B cell (primary cell): ENCODE results near the gene MTIF2. TPM values are rescaled to one million over a fixed set of nuclear protein-coding genes. Genes with fewer than 3 reads are reported as not detected.

Source experiments
- ATAC-seq: fragments of 200-7000 bp; cut with Tn5 transposase; one replicate; pipeline ENCODE4 v1.10.0; 2021; ENCODE audit warnings: low read depth, mild to moderate bottlenecking, moderate number of reproducible peaks, moderate library complexity
- CTCF ChIA-PET: fragments of 350-600 bp; sonication (Branson Sonifier 250); formaldehyde crosslinking; loops from one replicate; lab custom pipeline; 2021; ENCODE audit warnings: antibody characterized with exemption, inconsistent platforms; lab: Charles Lee
- POLR2A ChIA-PET: fragments of 350-600 bp; sonication (Branson Sonifier 250); formaldehyde crosslinking; loops from one replicate; lab custom pipeline; 2021; ENCODE audit warnings: antibody characterized with exemption; lab: Charles Lee
- DNase-seq: peaks from one replicate; pipeline ENCODE4 v3.0.0; 2013
- H2AFZ ChIP-seq: 2 replicates; pipeline ENCODE4 v1.6.1; 2012; ENCODE audit warnings: mild to moderate bottlenecking, low read depth, low read length; ENCODE audit not compliant: insufficient read depth, poor library complexity, severe bottlenecking
- H3K27ac ChIP-seq, 2 donors: 1 replicate in 1 of 2; 2 replicates in 1 of 2; pipeline ENCODE4 v1.5.1; 2012 to 2013; ENCODE audit warnings: low read length in 2 of 2, mild to moderate bottlenecking in 2 of 2, moderate library complexity in 1 of 2
- H3K27me3 ChIP-seq, 4 experiments: fragments of 200-600 bp in 1 of 4; sonication (generic) in 1 of 4; replicated peaks in 1 of 4; 1 replicate in 2 of 4; 2 replicates in 2 of 4; pipeline versions ENCODE4 v1.6.1 to v1.7.0; 2013 to 2016; ENCODE audit warnings: low read length in 3 of 4, mild to moderate bottlenecking in 2 of 4, mixed read lengths in 1 of 4, moderate library complexity in 1 of 4; ENCODE audit not compliant: insufficient read depth in 4 of 4, control insufficient read depth in 3 of 4; ENCODE audit errors: control extremely low read depth in 1 of 4
- H3K36me3 ChIP-seq, 2 experiments: replicated peaks in 1 of 2; 1 replicate in 1 of 2; 2 replicates in 1 of 2; pipeline versions ENCODE4 v1.6.1 to v1.7.1; 2013; ENCODE audit warnings: low read length in 1 of 2; ENCODE audit not compliant: insufficient read depth in 2 of 2, control insufficient read depth in 1 of 2; ENCODE audit errors: control extremely low read depth in 1 of 2, extremely low read depth in 1 of 2
- H3K4me1 ChIP-seq, 2 donors: fragments of 200-600 bp in 1 of 2; sonication (generic) in 1 of 2; 1 replicate in 1 of 2; 2 replicates in 1 of 2; pipeline versions ENCODE4 v1.5.1 to v1.6.1; 2013 to 2017; ENCODE audit warnings: low read length in 2 of 2; ENCODE audit not compliant: control insufficient read depth in 2 of 2, insufficient read depth in 2 of 2
- H3K4me2 ChIP-seq: replicated peaks from 2 replicates; pipeline ENCODE3; 2012; ENCODE audit warnings: mild to moderate bottlenecking, low read depth, low read length; ENCODE audit not compliant: poor library complexity, severe bottlenecking
- H3K4me3 ChIP-seq, 5 experiments: fragments of 200-600 bp in 1 of 5; sonication (generic) in 1 of 5; 1 replicate in 3 of 5; 2 replicates in 2 of 5; pipeline versions ENCODE4 v1.5.1 to v1.7.0; 2011 to 2016; ENCODE audit warnings: low read length in 4 of 5, mild to moderate bottlenecking in 4 of 5, low read depth in 2 of 5, control low read depth in 1 of 5, moderate library complexity in 1 of 5; ENCODE audit not compliant: insufficient read depth in 1 of 5; ENCODE audit errors: control extremely low read depth in 1 of 5, extremely low read depth in 1 of 5
- H3K79me2 ChIP-seq: fragments of 200-600 bp; sonication (generic); one replicate; pipeline ENCODE4 v1.6.0; 2016; ENCODE audit warnings: low read length; ENCODE audit not compliant: control insufficient read depth, insufficient read depth
- H3K9ac ChIP-seq: fragments of 200-600 bp; sonication (generic); 2 replicates; pipeline ENCODE4 v1.6.1; 2017; ENCODE audit warnings: mild to moderate bottlenecking, low read length, moderate library complexity
- H3K9me3 ChIP-seq, 3 donors: one replicate each; pipeline versions ENCODE4 v1.6.1 to v1.7.1; 2013; ENCODE audit warnings: low read length in 2 of 3; ENCODE audit not compliant: control insufficient read depth in 2 of 3, insufficient read depth in 1 of 3; ENCODE audit errors: control extremely low read depth in 1 of 3
- H4K20me1 ChIP-seq: 2 replicates; pipeline ENCODE4 v1.6.0; 2012; ENCODE audit warnings: mild to moderate bottlenecking, low read length; ENCODE audit not compliant: insufficient read depth, control insufficient read depth, poor library complexity, severe bottlenecking
- H3K27ac Mint-ChIP-seq: one replicate; pipeline ENCODE4 v1.8.0; 2021; ENCODE audit warnings: mixed read lengths
- H3K27me3 Mint-ChIP-seq: one replicate; pipeline ENCODE4 v1.8.0; 2021; ENCODE audit warnings: mixed read lengths
- H3K4me1 Mint-ChIP-seq: one replicate; pipeline ENCODE4 v1.8.0; 2021; ENCODE audit warnings: mixed read lengths
- H3K4me3 Mint-ChIP-seq: one replicate; pipeline ENCODE4 v1.8.0; 2021; ENCODE audit warnings: mixed read lengths
- H3K9me3 Mint-ChIP-seq: one replicate; pipeline ENCODE4 v1.8.0; 2022; ENCODE audit warnings: mixed read lengths; ENCODE audit not compliant: insufficient read depth
- EZH2 ChIP-seq: IDR thresholded peaks from 2 replicates; pipeline ENCODE4 v1.6.1; 2012; ENCODE audit warnings: borderline replicate concordance, low read depth, mild to moderate bottlenecking, moderate library complexity, low read length; ENCODE audit not compliant: insufficient read depth, poor library complexity, severe bottlenecking
- WGBS: methylation state at CpG from one replicate; pipeline ENCODE4 v1.1.5; 2013; ENCODE audit warnings: missing lambda C conversion rate; ENCODE audit not compliant: insufficient coverage; 5-methylcytosine and 5-hydroxymethylcytosine counted together
- intact Hi-C: fragments of 100-400 bp; cut with micrococcal nuclease; formaldehyde crosslinking; loops from one replicate; pipeline ENCODE4 v1.10.0; 2022
- polyA plus RNA-seq: library from polyadenylated mRNA; depleted of rRNA; stranded (reverse); fragments of >200 nt; gene quantifications from 2 replicates; pipeline ENCODE4 v1.2.3, GENCODE V29; 2012
- total RNA-seq, 2 donors: library from RNA; stranded (reverse); fragments of 120-200 nt in 1 of 2; gene quantifications; 1 replicate in 1 of 2; 2 replicates in 1 of 2; pipeline versions ENCODE4 v1.2.3 to v1.2.4, GENCODE V29; 2013 to 2022
- TF ChIP-seq, protein P1 (sequence below): fragments of 200-600 bp; IDR thresholded peaks from one replicate; pipeline ENCODE4 v1.8.0; 2022; ENCODE audit warnings: antibody characterized with exemption, mild to moderate bottlenecking

The MTIF2 gene
- total and polyA plus RNA-seq, 2 donors (not counting 1 experiment from before 2014, with no cell fraction given), result 12.9 to 36.7 TPM

DNA sequence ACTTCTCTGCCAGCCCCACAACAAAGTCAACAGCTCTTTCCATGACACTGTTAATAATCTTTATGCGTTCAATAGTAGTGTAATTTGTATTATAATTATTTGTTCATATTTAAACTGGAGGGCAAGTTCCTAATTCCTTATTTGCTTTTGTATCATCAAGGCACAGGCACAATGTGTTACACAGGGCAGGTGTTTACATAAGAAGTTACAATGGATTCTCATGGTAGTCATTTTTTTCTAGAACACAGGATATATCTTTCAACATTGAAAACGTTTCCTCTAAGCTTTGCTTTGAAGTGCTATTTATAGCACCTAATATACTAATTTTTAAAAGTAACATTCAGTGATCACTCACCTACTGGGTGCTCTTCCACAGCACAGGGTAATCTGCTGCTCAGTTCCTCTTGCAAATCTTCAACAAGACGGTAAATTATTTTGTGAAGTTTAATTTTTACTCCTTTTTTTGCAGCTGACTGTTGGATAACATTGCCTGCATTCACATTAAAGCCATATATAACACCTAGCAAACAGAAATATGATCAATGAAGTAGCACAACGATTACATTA is 29.3 kb downstream of the MTIF2 start:
- ChIA-PET POLR2A (no interaction called here), CTCF (no interaction called here)
- H3K27ac ChIP-seq, result no peak overlapping the region
- no peaks in the 10 kb centered on the region for H3K9me3 ChIP-seq
- no peak overlapping the region for H2AFZ ChIP-seq
- H3K4me3 ChIP-seq, result no peak overlapping the region
- peaks cover 10% of the 10 kb centered on the region for H3K4me1 Mint-ChIP-seq
- peaks cover 0 to under 1% of the 10 kb centered on the region in 2 donors for H3K4me1 ChIP-seq
- H3K4me3 Mint-ChIP-seq, result no peak overlapping the region
- H3K27ac Mint-ChIP-seq, result no peak overlapping the region
- ATAC-seq (no peak), DNase-seq (no peak)
- intact Hi-C loops, result no loop called here
- H3K27me3 ChIP-seq, result no peaks in the 10 kb centered on the region
- no peak for TF ChIP-seq EZH2
- TF ChIP-seq, protein P1, sequence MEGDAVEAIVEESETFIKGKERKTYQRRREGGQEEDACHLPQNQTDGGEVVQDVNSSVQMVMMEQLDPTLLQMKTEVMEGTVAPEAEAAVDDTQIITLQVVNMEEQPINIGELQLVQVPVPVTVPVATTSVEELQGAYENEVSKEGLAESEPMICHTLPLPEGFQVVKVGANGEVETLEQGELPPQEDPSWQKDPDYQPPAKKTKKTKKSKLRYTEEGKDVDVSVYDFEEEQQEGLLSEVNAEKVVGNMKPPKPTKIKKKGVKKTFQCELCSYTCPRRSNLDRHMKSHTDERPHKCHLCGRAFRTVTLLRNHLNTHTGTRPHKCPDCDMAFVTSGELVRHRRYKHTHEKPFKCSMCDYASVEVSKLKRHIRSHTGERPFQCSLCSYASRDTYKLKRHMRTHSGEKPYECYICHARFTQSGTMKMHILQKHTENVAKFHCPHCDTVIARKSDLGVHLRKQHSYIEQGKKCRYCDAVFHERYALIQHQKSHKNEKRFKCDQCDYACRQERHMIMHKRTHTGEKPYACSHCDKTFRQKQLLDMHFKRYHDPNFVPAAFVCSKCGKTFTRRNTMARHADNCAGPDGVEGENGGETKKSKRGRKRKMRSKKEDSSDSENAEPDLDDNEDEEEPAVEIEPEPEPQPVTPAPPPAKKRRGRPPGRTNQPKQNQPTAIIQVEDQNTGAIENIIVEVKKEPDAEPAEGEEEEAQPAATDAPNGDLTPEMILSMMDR, result no peak
- H3K36me3 ChIP-seq, result peaks cover 8 to 60% of the 10 kb centered on the region in 2 experiments
- H3K27me3 Mint-ChIP-seq, result no peaks in the 10 kb centered on the region
- no peak overlapping the region for H3K4me2 ChIP-seq
- no peaks in the 10 kb centered on the region for H3K79me2 ChIP-seq
- no peak overlapping the region for H3K9ac ChIP-seq
- H4K20me1 ChIP-seq, result peaks cover 4% of the 10 kb centered on the region
- no peaks in the 10 kb centered on the region for H3K9me3 Mint-ChIP-seq
- WGBS, result no CpG with 5 or more reads among the region's 4 CpGs

DNA sequence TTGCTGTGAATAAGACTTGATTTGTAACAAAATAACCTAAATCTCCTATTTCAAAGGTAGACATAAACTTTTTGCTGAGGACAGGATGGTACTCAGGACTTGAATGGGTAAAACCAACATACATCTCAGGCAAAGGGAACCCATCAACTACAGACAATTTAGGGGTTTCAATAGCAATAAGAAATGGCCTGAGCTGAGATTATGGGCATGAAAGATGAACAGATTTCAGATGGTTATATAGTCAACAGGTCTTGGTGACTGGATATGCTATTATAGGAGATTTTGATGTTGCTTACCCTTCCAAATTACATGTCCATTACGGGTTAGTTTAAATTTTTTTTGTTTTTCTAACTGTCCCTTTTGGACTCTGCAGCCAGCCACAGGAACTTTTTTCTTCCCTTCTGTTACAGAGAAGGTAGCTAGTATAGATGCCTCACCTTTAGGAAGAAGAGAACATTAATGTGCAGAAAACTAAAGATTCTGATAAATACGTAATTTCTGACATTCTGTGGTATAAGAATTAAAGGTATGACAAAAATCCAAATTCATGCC is 32.0 kb downstream of the MTIF2 start:
- POLR2A ChIA-PET, result no interaction called here
- DNase-seq (no peak), ATAC-seq (no peak)
- Mint-ChIP-seq H3K4me3 (no peak overlapping the region), H3K9me3 (no peaks in the 10 kb centered on the region), H3K4me1 (peaks cover 29% of the 10 kb centered on the region), H3K27ac (no peak overlapping the region), H3K27me3 (no peaks in the 10 kb centered on the region)
- H3K4me3 ChIP-seq, result no peak overlapping the region
- CTCF ChIA-PET, result interaction anchor here (0.7 kb wide), 1 partner anchor 8 kb away, joined by 3 read pairs; no protein-coding TSS in a partner anchor
- no peaks in the 10 kb centered on the region for H3K27me3 ChIP-seq
- H3K27ac ChIP-seq, result peak overlapping the region in 1 of 2 donors; percentile 3
- no peak overlapping the region for H2AFZ ChIP-seq
- no peak overlapping the region for H3K4me2 ChIP-seq
- intact Hi-C loops, result no loop called here
- H3K4me1 ChIP-seq, result peaks cover 11 to 19% of the 10 kb centered on the region in 2 donors
- no CpG with 5 or more reads among the region's 2 CpGs for WGBS
- TF ChIP-seq EZH2, result no peak
- TF ChIP-seq, protein P1, result no peak
- peaks cover 15% of the 10 kb centered on the region for H4K20me1 ChIP-seq
- peaks cover under 1 to 60% of the 10 kb centered on the region in 2 experiments for H3K36me3 ChIP-seq
- H3K9me3 ChIP-seq, result no peaks in the 10 kb centered on the region
- no peak overlapping the region for H3K9ac ChIP-seq
- H3K79me2 ChIP-seq, result peaks cover 17% of the 10 kb centered on the region
